K562 (cell line): ENCODE results near the gene PHF21A. TPM values are rescaled to one million over a fixed set of nuclear protein-coding genes. Genes with fewer than 3 reads are reported as not detected.

Experiments used
- ATAC-seq: fragments of 200-7000 bp; cut with Tn5 transposase; 3 replicates; pipeline ENCODE4 v1.9.1; 2020; ENCODE audit warnings: moderate library complexity
- BruUV-seq: library from RNA; stranded (reverse); fragments of 400-500 nt; replicated peaks from 2 replicates; lab custom pipeline; 2021; lab: Mats Ljungman, UMichigan
- CTCF ChIA-PET: fragments of 300-600 bp; formaldehyde crosslinking; extraction: SDS; loops from one replicate; lab custom pipeline; 2021; ENCODE audit warnings: low intra/inter-chr PET ratio; lab: Yijun Ruan, JAX
- POLR2A ChIA-PET: fragments of 300-600, 350-650 bp; sonication (Branson Sonifier 250); formaldehyde crosslinking; extraction: SDS; loops from one replicate; lab custom pipeline; 2021; ENCODE audit warnings: antibody characterized with exemption, inconsistent platforms; lab: Yijun Ruan, JAX
- DNase-seq, 4 experiments: peaks; one replicate each; pipeline versions ENCODE4 v3.0.0 to v3.0.0-alpha.2; 2011 to 2018; ENCODE audit warnings: low spot score in 3 of 4, mixed read lengths in 3 of 4; ENCODE audit errors: extremely low read depth in 1 of 4
- FAIRE-seq: peaks from 2 replicates; lab custom pipeline; 2011; peaks lifted over from hg19 to GRCh38; lab: Jason Lieb, UNC
- H2AFZ ChIP-seq: 2 replicates; pipeline ENCODE4 v1.6.0; 2011; ENCODE audit warnings: low read depth, low read length, control low read depth, inconsistent platforms
- H3K27ac ChIP-seq: fragments of 200-600 bp; 3 replicates; pipeline ENCODE4 v1.8.0; 2011; ENCODE audit warnings: low read depth, mild to moderate bottlenecking, control low read depth, inconsistent platforms, low read length, moderate library complexity, mixed read lengths; ENCODE audit errors: extremely low read depth
- H3K27me3 ChIP-seq, 2 experiments: fragments of 300-600 bp in 1 of 2; 2 replicates in 1 of 2; 3 replicates in 1 of 2; pipeline versions ENCODE4 v1.6.0 to v1.8.0; 2011; ENCODE audit warnings: inconsistent platforms in 2 of 2, low read length in 2 of 2, mild to moderate bottlenecking in 1 of 2, mixed read lengths in 1 of 2, moderate library complexity in 1 of 2; ENCODE audit not compliant: control insufficient read depth in 2 of 2, insufficient read depth in 2 of 2
- H3K36me3 ChIP-seq: fragments of 300-600 bp; 3 replicates; pipeline ENCODE4 v1.8.0; 2011; ENCODE audit warnings: mild to moderate bottlenecking, low read length, inconsistent platforms; ENCODE audit not compliant: control insufficient read depth, insufficient read depth
- H3K4me1 ChIP-seq, 2 experiments: fragments of 200-600 bp in 1 of 2; replicated peaks in 1 of 2; 2 replicates in 1 of 2; 3 replicates in 1 of 2; pipeline versions ENCODE4 v1.5.1 to v1.8.0; 2011; ENCODE audit warnings: inconsistent platforms in 2 of 2, low read length in 2 of 2, mild to moderate bottlenecking in 1 of 2, mixed read lengths in 1 of 2, moderate library complexity in 1 of 2; ENCODE audit not compliant: control insufficient read depth in 2 of 2, insufficient read depth in 2 of 2
- H3K4me2 ChIP-seq: 2 replicates; pipeline ENCODE4 v1.6.1; 2011; ENCODE audit warnings: low read length, control low read depth, inconsistent platforms, mixed read lengths; ENCODE audit not compliant: insufficient read depth
- H3K4me3 ChIP-seq: fragments of 200-600 bp; sonication (generic), shearing (Covaris generic); 2 replicates; pipeline ENCODE4 v1.5.1; 2016; ENCODE audit warnings: control low read depth, inconsistent platforms
- H3K79me2 ChIP-seq: fragments of 200-600 bp; 3 replicates; pipeline ENCODE4 v1.8.0; 2011; ENCODE audit warnings: low read length, inconsistent platforms; ENCODE audit not compliant: control insufficient read depth, insufficient read depth
- H3K9ac ChIP-seq, 2 experiments: 2 replicates each; pipeline versions ENCODE4 v1.6.0 to v1.6.1; 2011; ENCODE audit warnings: low read depth in 2 of 2, low read length in 2 of 2, control low read depth in 1 of 2, inconsistent platforms in 1 of 2, mild to moderate bottlenecking in 1 of 2, mixed read lengths in 1 of 2; ENCODE audit not compliant: insufficient read depth in 1 of 2
- H3K9me1 ChIP-seq: one replicate; pipeline ENCODE4 v1.6.0; 2011; ENCODE audit warnings: inconsistent platforms, mild to moderate bottlenecking, low read length, moderate library complexity; ENCODE audit not compliant: control insufficient read depth, insufficient read depth
- H3K9me3 ChIP-seq: replicated peaks from 2 replicates; pipeline ENCODE4 v1.5.1; 2011; ENCODE audit warnings: low read depth, low read length, inconsistent platforms; ENCODE audit not compliant: control insufficient read depth, insufficient read depth
- H4K20me1 ChIP-seq: replicated peaks from 2 replicates; pipeline ENCODE4 v1.6.1; 2011; ENCODE audit warnings: low read length, inconsistent platforms, mixed read lengths; ENCODE audit not compliant: control insufficient read depth, insufficient read depth
- CEBPG ChIP-seq, 3 experiments: fragments of 200-800 bp in 1 of 3; sonication (Bioruptor generic) in 1 of 3; sonication (generic) in 1 of 3; formaldehyde crosslinking in 1 of 3; IDR thresholded peaks in 2 of 3; conservative IDR thresholded peaks in 1 of 3; 2 replicates each; pipeline versions ENCODE4 v1.6.1 to v1.8.0; 2016 to 2022; ENCODE audit warnings: missing compliant biosample characterization in 2 of 3, missing genetic modification characterization in 2 of 3, mild to moderate bottlenecking in 1 of 3, missing genetic modification reagents in 1 of 3
- CHCHD3 ChIP-seq: fragments of 250-450 bp; sonication (Bioruptor Pico); IDR thresholded peaks from 2 replicates; pipeline ENCODE4 v2.1.2; 2022; ENCODE audit warnings: mild to moderate bottlenecking
- EHMT2 ChIP-seq: fragments of 450-650 bp; IDR thresholded peaks from 2 replicates; pipeline ENCODE4 v1.6.1; 2018; ENCODE audit warnings: antibody characterized with exemption
- MEF2D ChIP-seq: conservative IDR thresholded peaks from 2 replicates; pipeline ENCODE4 v1.6.1; 2016; ENCODE audit warnings: low read depth, missing genetic modification characterization, missing compliant biosample characterization
- POLR2G ChIP-seq: fragments of 200-400 bp; formaldehyde crosslinking; IDR thresholded peaks from 2 replicates; pipeline ENCODE4 v1.6.1; 2017; ENCODE audit warnings: low read depth, mild to moderate bottlenecking, antibody characterized with exemption, low read length, moderate library complexity
- TARDBP ChIP-seq: fragments of 450-650 bp; IDR thresholded peaks from 2 replicates; pipeline ENCODE4 v1.6.1; 2016
- WHSC1 ChIP-seq: IDR thresholded peaks from one replicate; pipeline ENCODE4 v1.6.1; 2012; ENCODE audit warnings: low read length, control low read depth, inconsistent platforms
- ZFP30 ChIP-seq: fragments of 250-450 bp; sonication (Bioruptor Pico); IDR thresholded peaks from 2 replicates; pipeline ENCODE4 v1.8.0; 2022; ENCODE audit warnings: moderate library complexity, mild to moderate bottlenecking, inconsistent platforms, borderline replicate concordance
- ZNF175 ChIP-seq: fragments of 200-800 bp; sonication (Bioruptor generic); IDR thresholded peaks from 2 replicates; pipeline ENCODE4 v1.6.1; 2016; ENCODE audit warnings: low read depth, mild to moderate bottlenecking, missing genetic modification characterization, missing compliant biosample characterization
- ZNF780A ChIP-seq: fragments of 250-450 bp; sonication (Bioruptor Pico); IDR thresholded peaks from 2 replicates; pipeline ENCODE4 v1.5.0; 2021; ENCODE audit warnings: mild to moderate bottlenecking
- whole genome bisulfite sequencing: fragments of 100-300 bp; shearing (Covaris generic); methylation state at CpG from one replicate; pipeline ENCODE4 v1.1.6; 2016; ENCODE audit warnings: low coverage, mixed read lengths; ENCODE audit not compliant: insufficient coverage; ENCODE audit errors: missing lambda C conversion rate; 5-methylcytosine and 5-hydroxymethylcytosine counted together
- in situ Hi-C: fragments of 300-500 bp; cut with MboI; formaldehyde crosslinking; loops from 4 replicates; pipeline ENCODE4 v1.15.0; 2018; ENCODE audit warnings: inconsistent platforms, mixed read lengths
- intact Hi-C: fragments of 100-400 bp; cut with micrococcal nuclease; formaldehyde crosslinking; loops from 2 replicates; pipeline ENCODE4 v1.14.2; 2022
- polyA plus RNA-seq, 8 experiments: library from polyadenylated mRNA; depleted of rRNA in 4 of 8; stranded (reverse) in 5 of 8; unstranded in 3 of 8; fragments of >200 nt; fragmentation: Nextera tagmentation in 2 of 8; fragmentation: Illumina TruSeq in 1 of 8; extraction: Ambion mirVana in 2 of 8; extraction: Trizol in 1 of 8; gene quantifications; 2 replicates each; pipeline versions ENCODE4 v1.2.1 to v1.2.3, GENCODE V29; 2011 to 2014; ENCODE audit warnings: inconsistent platforms in 1 of 8, missing spikeins in 1 of 8
- total RNA-seq, 7 experiments: library from RNA; depleted of rRNA in 6 of 7; stranded (reverse); fragments of >200 nt in 6 of 7; fragmentation: Illumina TruSeq in 2 of 7; extraction: Trizol in 2 of 7; gene quantifications; 2 replicates each; pipeline versions ENCODE4 v1.2.1 to v1.2.3, GENCODE V29; 2011 to 2021; ENCODE audit warnings: low replicate concordance in 1 of 7
- TF ChIP-seq, protein P1 (sequence below): fragments of 450-650 bp; IDR thresholded peaks from 2 replicates; pipeline ENCODE4 v1.6.1; 2016; ENCODE audit warnings: mild to moderate bottlenecking
- TF ChIP-seq, protein P2 (sequence below): sonication (generic); formaldehyde crosslinking; IDR thresholded peaks from 2 replicates; pipeline ENCODE4 v1.8.0; 2023; ENCODE audit warnings: missing genetic modification reagents, mild to moderate bottlenecking, borderline replicate concordance
- TF ChIP-seq, protein P3 (sequence below): fragments of 250-450 bp; sonication (Bioruptor Pico); IDR thresholded peaks from 2 replicates; pipeline ENCODE4 v1.8.0; 2021; ENCODE audit warnings: mild to moderate bottlenecking, moderate library complexity

Gene PHF21A
- total and polyA plus RNA-seq, 9 of the 15 experiments (the other 6 are each of a cell fraction or from before 2014, with no cell fraction given) = 1.5 to 32.4 (median 10.7) TPM

DNA sequence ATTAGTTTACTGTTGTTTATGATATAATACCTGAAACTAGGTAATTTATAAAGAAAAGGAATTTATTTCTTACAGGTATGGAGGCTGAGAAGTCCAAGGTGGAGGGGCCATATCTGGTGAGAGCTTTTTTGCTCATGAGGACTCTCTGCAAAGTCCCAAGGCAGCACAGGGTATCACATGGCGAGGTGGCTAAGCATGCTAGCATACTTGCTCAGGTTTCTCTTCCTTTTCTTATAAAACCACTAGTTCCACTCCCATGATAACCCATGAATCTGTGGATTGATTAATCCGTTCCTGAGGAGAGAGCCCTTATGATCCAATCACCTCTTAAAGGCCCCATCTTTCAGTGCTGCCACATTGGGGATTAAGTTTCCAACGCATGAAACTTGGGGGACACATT, 82.7 kb downstream of the PHF21A start:
- CTCF ChIA-PET = no interaction called here
- TF ChIP-seq, protein P1, sequence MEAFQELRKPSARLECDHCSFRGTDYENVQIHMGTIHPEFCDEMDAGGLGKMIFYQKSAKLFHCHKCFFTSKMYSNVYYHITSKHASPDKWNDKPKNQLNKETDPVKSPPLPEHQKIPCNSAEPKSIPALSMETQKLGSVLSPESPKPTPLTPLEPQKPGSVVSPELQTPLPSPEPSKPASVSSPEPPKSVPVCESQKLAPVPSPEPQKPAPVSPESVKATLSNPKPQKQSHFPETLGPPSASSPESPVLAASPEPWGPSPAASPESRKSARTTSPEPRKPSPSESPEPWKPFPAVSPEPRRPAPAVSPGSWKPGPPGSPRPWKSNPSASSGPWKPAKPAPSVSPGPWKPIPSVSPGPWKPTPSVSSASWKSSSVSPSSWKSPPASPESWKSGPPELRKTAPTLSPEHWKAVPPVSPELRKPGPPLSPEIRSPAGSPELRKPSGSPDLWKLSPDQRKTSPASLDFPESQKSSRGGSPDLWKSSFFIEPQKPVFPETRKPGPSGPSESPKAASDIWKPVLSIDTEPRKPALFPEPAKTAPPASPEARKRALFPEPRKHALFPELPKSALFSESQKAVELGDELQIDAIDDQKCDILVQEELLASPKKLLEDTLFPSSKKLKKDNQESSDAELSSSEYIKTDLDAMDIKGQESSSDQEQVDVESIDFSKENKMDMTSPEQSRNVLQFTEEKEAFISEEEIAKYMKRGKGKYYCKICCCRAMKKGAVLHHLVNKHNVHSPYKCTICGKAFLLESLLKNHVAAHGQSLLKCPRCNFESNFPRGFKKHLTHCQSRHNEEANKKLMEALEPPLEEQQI = no peak
- TF ChIP-seq, protein P2, sequence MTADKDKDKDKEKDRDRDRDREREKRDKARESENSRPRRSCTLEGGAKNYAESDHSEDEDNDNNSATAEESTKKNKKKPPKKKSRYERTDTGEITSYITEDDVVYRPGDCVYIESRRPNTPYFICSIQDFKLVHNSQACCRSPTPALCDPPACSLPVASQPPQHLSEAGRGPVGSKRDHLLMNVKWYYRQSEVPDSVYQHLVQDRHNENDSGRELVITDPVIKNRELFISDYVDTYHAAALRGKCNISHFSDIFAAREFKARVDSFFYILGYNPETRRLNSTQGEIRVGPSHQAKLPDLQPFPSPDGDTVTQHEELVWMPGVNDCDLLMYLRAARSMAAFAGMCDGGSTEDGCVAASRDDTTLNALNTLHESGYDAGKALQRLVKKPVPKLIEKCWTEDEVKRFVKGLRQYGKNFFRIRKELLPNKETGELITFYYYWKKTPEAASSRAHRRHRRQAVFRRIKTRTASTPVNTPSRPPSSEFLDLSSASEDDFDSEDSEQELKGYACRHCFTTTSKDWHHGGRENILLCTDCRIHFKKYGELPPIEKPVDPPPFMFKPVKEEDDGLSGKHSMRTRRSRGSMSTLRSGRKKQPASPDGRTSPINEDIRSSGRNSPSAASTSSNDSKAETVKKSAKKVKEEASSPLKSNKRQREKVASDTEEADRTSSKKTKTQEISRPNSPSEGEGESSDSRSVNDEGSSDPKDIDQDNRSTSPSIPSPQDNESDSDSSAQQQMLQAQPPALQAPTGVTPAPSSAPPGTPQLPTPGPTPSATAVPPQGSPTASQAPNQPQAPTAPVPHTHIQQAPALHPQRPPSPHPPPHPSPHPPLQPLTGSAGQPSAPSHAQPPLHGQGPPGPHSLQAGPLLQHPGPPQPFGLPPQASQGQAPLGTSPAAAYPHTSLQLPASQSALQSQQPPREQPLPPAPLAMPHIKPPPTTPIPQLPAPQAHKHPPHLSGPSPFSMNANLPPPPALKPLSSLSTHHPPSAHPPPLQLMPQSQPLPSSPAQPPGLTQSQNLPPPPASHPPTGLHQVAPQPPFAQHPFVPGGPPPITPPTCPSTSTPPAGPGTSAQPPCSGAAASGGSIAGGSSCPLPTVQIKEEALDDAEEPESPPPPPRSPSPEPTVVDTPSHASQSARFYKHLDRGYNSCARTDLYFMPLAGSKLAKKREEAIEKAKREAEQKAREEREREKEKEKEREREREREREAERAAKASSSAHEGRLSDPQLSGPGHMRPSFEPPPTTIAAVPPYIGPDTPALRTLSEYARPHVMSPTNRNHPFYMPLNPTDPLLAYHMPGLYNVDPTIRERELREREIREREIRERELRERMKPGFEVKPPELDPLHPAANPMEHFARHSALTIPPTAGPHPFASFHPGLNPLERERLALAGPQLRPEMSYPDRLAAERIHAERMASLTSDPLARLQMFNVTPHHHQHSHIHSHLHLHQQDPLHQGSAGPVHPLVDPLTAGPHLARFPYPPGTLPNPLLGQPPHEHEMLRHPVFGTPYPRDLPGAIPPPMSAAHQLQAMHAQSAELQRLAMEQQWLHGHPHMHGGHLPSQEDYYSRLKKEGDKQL (CRISPR knock-in tag) = no peak
- TF ChIP-seq MEF2D (tag) (no peak), ZNF175 (CRISPR knock-in tag) (no peak), ZFP30 (CRISPR knock-in tag) (no peak), ZNF780A (no peak), CEBPG (CRISPR knock-in tag; IDR thresholded peaks at IDR 0.05) (no peak), CEBPG (tag; conservative IDR thresholded peaks at IDR 0.05 in 1 of 2, IDR thresholded peaks at IDR 0.05 in 1 of 2) (no peak), TARDBP (no peak), POLR2G (no peak), EHMT2 (no peak), CHCHD3 (CRISPR knock-in tag) (no peak), WHSC1 (no peak)
- TF ChIP-seq, protein P3, sequence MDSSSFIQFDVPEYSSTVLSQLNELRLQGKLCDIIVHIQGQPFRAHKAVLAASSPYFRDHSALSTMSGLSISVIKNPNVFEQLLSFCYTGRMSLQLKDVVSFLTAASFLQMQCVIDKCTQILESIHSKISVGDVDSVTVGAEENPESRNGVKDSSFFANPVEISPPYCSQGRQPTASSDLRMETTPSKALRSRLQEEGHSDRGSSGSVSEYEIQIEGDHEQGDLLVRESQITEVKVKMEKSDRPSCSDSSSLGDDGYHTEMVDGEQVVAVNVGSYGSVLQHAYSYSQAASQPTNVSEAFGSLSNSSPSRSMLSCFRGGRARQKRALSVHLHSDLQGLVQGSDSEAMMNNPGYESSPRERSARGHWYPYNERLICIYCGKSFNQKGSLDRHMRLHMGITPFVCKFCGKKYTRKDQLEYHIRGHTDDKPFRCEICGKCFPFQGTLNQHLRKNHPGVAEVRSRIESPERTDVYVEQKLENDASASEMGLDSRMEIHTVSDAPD (CRISPR knock-in tag) = no peak

More for the DNA sequence above, 82.7 kb downstream of the PHF21A start:
- in situ Hi-C loops = no loop called here
- Histone ChIP-seq H3K36me3 (no peaks in the 10 kb centered on the region), H3K9me3 (no peaks in the 10 kb centered on the region), H3K79me2 (no peaks in the 10 kb centered on the region), H3K4me3 (no peak overlapping the region), H3K4me2 (no peak overlapping the region), H3K9ac (no peak overlapping the region), H3K9me1 (no peaks in the 10 kb centered on the region), H2AFZ (no peak overlapping the region), H3K27ac (no peak overlapping the region), H4K20me1 (no peaks in the 10 kb centered on the region), H3K27me3 (no peaks in the 10 kb centered on the region), H3K4me1 (no peaks in the 10 kb centered on the region)
- BruUV-seq = no TSS peak
- DNase-seq (no peak), FAIRE-seq (no peak), ATAC-seq (no peak)
- 64% methylated on average over 3 of the region's 3 CpGs for WGBS
- intact Hi-C loops = no loop called here
- POLR2A ChIA-PET = interaction anchor here (0.8 to 1.1 kb wide), 3 partner anchors 8 to 277 kb away, joined by 3 read pairs; no protein-coding TSS in a partner anchor
